Caco-2 (cell line): ENCODE data around the gene APOBEC3F. TPM values are rescaled to one million over a fixed set of nuclear protein-coding genes. Genes with fewer than 3 reads are reported as not detected.
"Not testable (repeated sequence)": the region's sequence is repeated elsewhere in the genome, so short reads cannot be mapped to it uniquely, and the experiment has no call there.

ENCODE experiments used
- BruUV-seq: library from RNA; stranded (reverse); fragments of 400-500 nt; replicated peaks from 2 replicates; lab custom pipeline; 2021; lab: Mats Ljungman, UMichigan
- CTCF ChIA-PET: fragments of 300-600 bp; sonication (Branson Sonifier 250); formaldehyde crosslinking; loops from one replicate; lab custom pipeline; 2022; ENCODE audit warnings: antibody characterized with exemption; lab: Charles Lee
- POLR2A ChIA-PET: fragments of 300-600 bp; sonication (Branson Sonifier 250); formaldehyde crosslinking; loops from one replicate; lab custom pipeline; 2022; ENCODE audit warnings: antibody characterized with exemption; lab: Charles Lee
- DNase-seq, 2 experiments: peaks; one replicate each; pipeline versions ENCODE4 v3.0.0 to v3.0.0-alpha.2; 2020 to 2022
- H3K27me3 ChIP-seq: replicated peaks from 2 replicates; pipeline ENCODE4 v1.6.0; 2011; ENCODE audit warnings: low read length; ENCODE audit not compliant: control insufficient read depth, insufficient read depth
- H3K36me3 ChIP-seq: 2 replicates; pipeline ENCODE4 v1.5.1; 2011; ENCODE audit warnings: low read length; ENCODE audit not compliant: control insufficient read depth, insufficient read depth
- H3K4me1 ChIP-seq: fragments of 250-450 bp; sonication (Bioruptor Pico); 2 replicates; pipeline ENCODE4 v1.5.1; 2020; ENCODE audit warnings: mild to moderate bottlenecking
- H3K4me3 ChIP-seq: 2 replicates; pipeline ENCODE4 v1.5.1; 2011; ENCODE audit warnings: low read depth, mild to moderate bottlenecking, control low read depth, low read length
- H3K9me3 ChIP-seq: fragments of 250-450 bp; sonication (Bioruptor Pico); 2 replicates; pipeline ENCODE4 v1.5.1; 2020; ENCODE audit warnings: mild to moderate bottlenecking, moderate library complexity
- H3K27ac Mint-ChIP-seq: one replicate; pipeline ENCODE4 v1.8.0; 2022; ENCODE audit warnings: mixed read lengths; ENCODE audit not compliant: unreplicated experiment
- H3K27me3 Mint-ChIP-seq: one replicate; pipeline ENCODE4 v1.8.0; 2022; ENCODE audit warnings: mixed read lengths; ENCODE audit not compliant: insufficient read depth, unreplicated experiment
- H3K36me3 Mint-ChIP-seq: one replicate; pipeline ENCODE4 v1.8.0; 2022; ENCODE audit warnings: mild to moderate bottlenecking, mixed read lengths; ENCODE audit not compliant: insufficient read depth, unreplicated experiment
- H3K4me1 Mint-ChIP-seq: one replicate; pipeline ENCODE4 v1.8.0; 2022; ENCODE audit warnings: low read depth, mixed read lengths; ENCODE audit not compliant: unreplicated experiment
- H3K4me3 Mint-ChIP-seq: one replicate; pipeline ENCODE4 v1.8.0; 2022; ENCODE audit warnings: mild to moderate bottlenecking, moderate library complexity, mixed read lengths; ENCODE audit not compliant: unreplicated experiment
- H3K9me3 Mint-ChIP-seq: one replicate; pipeline ENCODE4 v1.8.0; 2022; ENCODE audit warnings: mixed read lengths; ENCODE audit not compliant: unreplicated experiment
- CTCF ChIP-seq, 2 experiments: fragments of 200-600 bp in 1 of 2; IDR thresholded peaks; 1 replicate in 1 of 2; 2 replicates in 1 of 2; pipeline versions ENCODE4 v1.5.1 to v1.8.0; 2011 to 2022; ENCODE audit warnings: antibody characterized with exemption in 1 of 2, control low read depth in 1 of 2, inconsistent platforms in 1 of 2, low read depth in 1 of 2, low read length in 1 of 2, mild to moderate bottlenecking in 1 of 2, moderate library complexity in 1 of 2; ENCODE audit not compliant: insufficient read depth in 1 of 2, severe bottlenecking in 1 of 2, unreplicated experiment in 1 of 2
- intact Hi-C: fragments of 100-400 bp; cut with micrococcal nuclease; formaldehyde crosslinking; loops from one replicate; pipeline ENCODE4 v1.10.0; 2022; ENCODE audit not compliant: unreplicated experiment
- total RNA-seq: library from RNA; stranded (reverse); gene quantifications from 2 replicates; pipeline ENCODE4 v1.2.3, GENCODE V29; 2022

Gene APOBEC3F
- total RNA-seq, 1 experiment from 2014 or later: 7.8 TPM

- CTCF ChIA-PET: interaction anchor here (0.5 to 2.0 kb wide), 10 partner anchors 15 to 277 kb away, joined by 3 to 23 read pairs (median 3); partner anchors contain the start of gene APOBEC3B
- peaks cover 12% of the 10 kb centered on the region for H3K9me3 Mint-ChIP-seq
- no peaks in the 10 kb centered on the region for H3K4me1 Mint-ChIP-seq
- BruUV-seq: no TSS peak
- no peak overlapping the region for H3K4me3 Mint-ChIP-seq
- POLR2A ChIA-PET: interaction anchor here (0.6 kb wide), 1 partner anchor 55 kb away, joined by 4 read pairs; no protein-coding TSS in a partner anchor
- H3K27ac Mint-ChIP-seq: no peak overlapping the region
- TF ChIP-seq CTCF (IDR thresholded peaks at IDR 0.05; ENCODE audit: insufficient read depth in 1 of 2, low read depth in 1 of 2, low read length in 1 of 2, severe bottlenecking in 1 of 2, unreplicated experiment in 1 of 2): peak in 1 of 2 experiments; percentile 71
- H3K36me3 Mint-ChIP-seq: no peaks in the 10 kb centered on the region
- no peaks in the 10 kb centered on the region for H3K36me3 ChIP-seq
- intact Hi-C loops: loop anchor here (1.0 kb wide), 2 partner anchors 22 to 133 kb away; no protein-coding TSS in a partner anchor
- peaks cover 5% of the 10 kb centered on the region; the same call in 1 of the 2 replicates for H3K4me1 ChIP-seq
- no peak overlapping the region for H3K4me3 ChIP-seq
- H3K27me3 ChIP-seq: no peaks in the 10 kb centered on the region; the same call in 1 of the 2 replicates
- H3K27me3 Mint-ChIP-seq: no peaks in the 10 kb centered on the region
- DNase-seq: peak; percentile 70 to 71
- H3K9me3 ChIP-seq: no peaks in the 10 kb centered on the region
These were observed 37.5 kb upstream of the APOBEC3F start for GRCh38 chr22:39003165-39003638.

- H3K4me3 Mint-ChIP-seq: no peak overlapping the region
- Histone ChIP-seq H3K9me3 (no peaks in the 10 kb centered on the region), H3K4me1 (peaks cover 6% of the 10 kb centered on the region), H3K27me3 (no peaks in the 10 kb centered on the region; the same call in 1 of the 2 replicates), H3K36me3 (no peaks in the 10 kb centered on the region), H3K4me3 (no peak overlapping the region)
- intact Hi-C loops: loop anchor here (1.0 kb wide), 1 partner anchor 115 kb away; no protein-coding TSS in a partner anchor
- POLR2A ChIA-PET: no interaction called here
- no peaks in the 10 kb centered on the region for H3K27me3 Mint-ChIP-seq
- no TSS peak for BruUV-seq
- peaks cover 10% of the 10 kb centered on the region for H3K4me1 Mint-ChIP-seq
- DNase-seq: no peak
- H3K27ac Mint-ChIP-seq: no peak overlapping the region
- CTCF ChIA-PET: no interaction called here
- H3K9me3 Mint-ChIP-seq: no peaks in the 10 kb centered on the region
- no peak for TF ChIP-seq CTCF (IDR thresholded peaks at IDR 0.05; ENCODE audit: insufficient read depth in 1 of 2, low read depth in 1 of 2, low read length in 1 of 2, severe bottlenecking in 1 of 2, unreplicated experiment in 1 of 2)
- H3K36me3 Mint-ChIP-seq: no peaks in the 10 kb centered on the region
These were observed 33.5 kb upstream of the APOBEC3F start for GRCh38 chr22:39007177-39007576.

- POLR2A ChIA-PET, intact Hi-C loops: not testable (repeated sequence)
These were observed 32.3 kb upstream of the APOBEC3F start for GRCh38 chr22:39008271-39008850.

More at GRCh38 chr22:39008271-39008850, 32.3 kb upstream of the APOBEC3F start:
- BruUV-seq, H3K36me3 ChIP-seq, H3K27me3 ChIP-seq, H3K9me3 ChIP-seq, DNase-seq, CTCF ChIA-PET, H3K9me3 Mint-ChIP-seq, H3K4me3 ChIP-seq, H3K36me3 Mint-ChIP-seq, H3K27ac Mint-ChIP-seq, H3K4me3 Mint-ChIP-seq, H3K27me3 Mint-ChIP-seq: not testable (repeated sequence)
- peaks cover 18% of the 10 kb centered on the region for H3K4me1 Mint-ChIP-seq
- peaks cover 11% of the 10 kb centered on the region for H3K4me1 ChIP-seq
